Smooth muscle cell (in vitro differentiated cells): Measurements from ENCODE around the gene ALPK3. TPM values are rescaled to one million over a fixed set of nuclear protein-coding genes. Genes with fewer than 3 reads are reported as not detected.

ENCODE experiments used
- DNase-seq: peaks from one replicate; lab custom pipeline; 2025; ENCODE audit not compliant: unreplicated experiment; lab: John Stamatoyannopoulos, UW
- H2AFZ ChIP-seq: fragments of 200-600 bp; sonication (generic); 2 replicates; pipeline ENCODE4 v1.6.0; 2016; ENCODE audit warnings: antibody characterized with exemption, low read depth, mild to moderate bottlenecking
- H3F3A ChIP-seq: fragments of 200-600 bp; sonication (generic); 2 replicates; pipeline ENCODE4 v1.6.0; 2017; ENCODE audit warnings: antibody characterized with exemption, low read depth
- H3K27ac ChIP-seq: fragments of 200-600 bp; sonication (generic); 2 replicates; pipeline ENCODE4 v1.5.1; 2016; ENCODE audit warnings: low read depth, mild to moderate bottlenecking
- H3K27me3 ChIP-seq: fragments of 200-600 bp; sonication (generic); 2 replicates; pipeline ENCODE4 v1.6.1; 2016; ENCODE audit warnings: low read depth, mild to moderate bottlenecking
- H3K36me3 ChIP-seq: fragments of 200-600 bp; sonication (generic); 2 replicates; pipeline ENCODE4 v1.5.1; 2016; ENCODE audit warnings: low read depth
- H3K4me1 ChIP-seq: fragments of 200-600 bp; sonication (generic); 2 replicates; pipeline ENCODE4 v1.5.1; 2016; ENCODE audit warnings: low read depth
- H3K4me2 ChIP-seq: fragments of 200-600 bp; sonication (generic); 2 replicates; pipeline ENCODE4 v1.6.0; 2016; ENCODE audit warnings: mild to moderate bottlenecking
- H3K4me3 ChIP-seq: fragments of 200-600 bp; sonication (generic); 2 replicates; pipeline ENCODE4 v1.5.1; 2016; ENCODE audit warnings: mild to moderate bottlenecking
- H3K79me2 ChIP-seq: fragments of 200-600 bp; sonication (generic); 2 replicates; pipeline ENCODE4 v1.6.0; 2016; ENCODE audit warnings: low read depth, mild to moderate bottlenecking
- H3K9ac ChIP-seq: fragments of 200-600 bp; sonication (generic); 2 replicates; pipeline ENCODE4 v1.6.0; 2016; ENCODE audit warnings: low read depth
- H3K9me3 ChIP-seq: fragments of 200-600 bp; sonication (generic); replicated peaks from 2 replicates; pipeline ENCODE4 v1.5.1; 2016; ENCODE audit warnings: low read depth
- H4K20me1 ChIP-seq: fragments of 200-600 bp; sonication (generic); 2 replicates; pipeline ENCODE4 v1.6.0; 2016; ENCODE audit warnings: low read depth
- CTCF ChIP-seq: fragments of 200-600 bp; sonication (generic); IDR thresholded peaks from 2 replicates; pipeline ENCODE4 v1.5.1; 2017; ENCODE audit warnings: borderline replicate concordance, mild to moderate bottlenecking, antibody characterized with exemption; ENCODE audit not compliant: insufficient read depth, poor library complexity, severe bottlenecking
- WGBS: methylation state at CpG from one replicate; pipeline ENCODE4 v1.1.7; 2016; ENCODE audit warnings: low lambda C conversion rate; 5-methylcytosine and 5-hydroxymethylcytosine counted together
- polyA plus RNA-seq: library from polyadenylated mRNA; unstranded; fragments of >200 nt; fragmentation: Nextera tagmentation; extraction: Ambion mirVana; gene quantifications from 2 replicates; pipeline ENCODE4 v1.2.1, GENCODE V29; 2016
- total RNA-seq: library from RNA; depleted of rRNA; stranded (reverse); fragments of >200 nt; gene quantifications from 2 replicates; pipeline ENCODE4 v1.2.3, GENCODE V29; 2014

Gene ALPK3
- total and polyA plus RNA-seq, 2 experiments from 2014 or later = 3.5 to 18.8 TPM

DNA sequence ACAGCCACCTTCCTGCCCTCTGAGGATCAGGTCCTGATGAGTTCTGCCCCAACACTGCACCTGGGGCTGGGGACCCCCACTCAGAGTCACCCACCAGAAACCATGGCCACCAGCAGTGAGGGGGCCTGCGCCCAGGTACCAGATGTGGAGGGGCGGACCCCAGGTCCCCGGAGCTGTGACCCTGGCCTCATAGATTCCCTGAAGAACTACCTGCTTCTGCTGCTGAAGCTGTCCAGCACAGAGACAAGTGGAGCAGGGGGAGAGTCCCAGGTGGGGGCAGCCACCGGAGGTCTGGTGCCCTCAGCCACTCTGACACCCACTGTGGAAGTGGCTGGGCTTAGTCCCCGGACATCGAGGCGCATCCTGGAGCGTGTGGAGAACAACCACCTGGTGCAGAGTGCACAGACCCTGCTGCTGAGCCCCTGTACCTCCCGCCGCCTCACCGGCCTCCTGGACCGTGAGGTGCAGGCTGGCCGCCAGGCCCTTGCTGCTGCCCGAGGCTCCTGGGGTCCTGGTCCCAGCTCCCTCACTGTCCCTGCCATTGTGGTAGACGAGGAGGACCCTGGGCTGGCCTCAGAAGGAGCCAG is 40.4 kb downstream of the ALPK3 start:
- Histone ChIP-seq H3K27ac (no peak overlapping the region), H3F3A (no peaks in the 10 kb centered on the region), H3K79me2 (no peaks in the 10 kb centered on the region), H3K4me1 (no peaks in the 10 kb centered on the region), H3K27me3 (no peaks in the 10 kb centered on the region), H4K20me1 (no peaks in the 10 kb centered on the region), H3K36me3 (no peaks in the 10 kb centered on the region), H3K4me2 (no peak overlapping the region), H2AFZ (no peak overlapping the region), H3K4me3 (no peak overlapping the region), H3K9me3 (no peaks in the 10 kb centered on the region), H3K9ac (no peak overlapping the region)
- no peak for TF ChIP-seq CTCF
- no peak for DNase-seq
- WGBS = 97% methylated on average over 15 of the region's 15 CpGs

DNA sequence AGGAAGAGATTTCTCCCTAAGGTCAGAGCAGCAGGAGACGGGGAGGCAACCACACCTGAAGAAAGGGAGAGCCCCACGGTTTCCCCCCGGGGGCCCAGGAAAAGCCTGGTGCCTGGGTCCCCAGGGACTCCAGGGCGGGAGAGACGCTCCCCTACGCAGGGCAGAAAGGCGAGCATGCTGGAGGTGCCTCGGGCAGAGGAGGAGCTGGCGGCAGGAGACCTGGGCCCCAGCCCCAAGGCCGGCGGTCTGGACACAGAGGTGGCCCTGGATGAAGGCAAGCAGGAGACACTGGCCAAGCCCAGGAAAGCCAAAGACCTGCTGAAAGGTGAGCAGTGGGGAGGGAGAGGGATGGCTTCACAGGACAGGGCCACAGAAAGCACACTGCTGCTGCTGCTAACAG is 41.1 kb downstream of the ALPK3 start:
- Histone ChIP-seq H3K4me3 (no peak overlapping the region), H2AFZ (no peak overlapping the region), H3F3A (no peaks in the 10 kb centered on the region), H3K27ac (no peak overlapping the region), H3K9me3 (no peaks in the 10 kb centered on the region), H4K20me1 (no peaks in the 10 kb centered on the region), H3K36me3 (no peaks in the 10 kb centered on the region), H3K27me3 (no peaks in the 10 kb centered on the region), H3K79me2 (no peaks in the 10 kb centered on the region), H3K4me2 (no peak overlapping the region), H3K4me1 (no peaks in the 10 kb centered on the region), H3K9ac (no peak overlapping the region)
- no peak for DNase-seq
- no peak for TF ChIP-seq CTCF
- 90% methylated on average over 11 of the region's 11 CpGs for WGBS

DNA sequence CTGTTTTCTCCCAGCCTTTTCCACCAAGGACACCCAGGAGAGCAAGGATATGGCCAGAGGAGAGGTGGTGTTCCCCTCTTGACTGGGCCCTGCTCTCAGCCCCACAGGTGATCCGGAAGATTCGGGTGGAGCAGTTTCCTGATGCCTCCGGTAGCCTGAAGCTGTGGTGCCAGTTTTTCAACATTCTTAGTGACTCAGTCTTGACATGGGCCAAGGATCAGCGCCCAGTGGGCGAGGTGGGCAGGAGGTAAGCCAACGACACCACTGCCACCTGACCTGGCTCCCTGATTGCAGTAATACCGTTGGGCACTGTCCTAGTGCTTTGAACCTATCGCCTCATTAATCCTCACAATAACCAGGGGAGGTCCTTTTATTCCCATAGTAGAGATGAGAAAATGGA is 42.0 kb downstream of the ALPK3 start:
- Histone ChIP-seq H3K9ac (no peak overlapping the region), H3K4me3 (no peak overlapping the region), H3K79me2 (no peaks in the 10 kb centered on the region), H3K27me3 (no peaks in the 10 kb centered on the region), H3K36me3 (no peaks in the 10 kb centered on the region), H4K20me1 (no peaks in the 10 kb centered on the region), H3F3A (no peaks in the 10 kb centered on the region), H3K4me1 (no peaks in the 10 kb centered on the region), H3K27ac (no peak overlapping the region), H3K9me3 (no peaks in the 10 kb centered on the region), H3K4me2 (no peak overlapping the region), H2AFZ (no peak overlapping the region)
- TF ChIP-seq CTCF = no peak
- WGBS = 81% methylated on average over 8 of the region's 8 CpGs
- DNase-seq = no peak

- Histone ChIP-seq H3K27me3 (no peaks in the 10 kb centered on the region), H3K4me1 (no peaks in the 10 kb centered on the region), H3F3A (no peaks in the 10 kb centered on the region), H3K4me2 (no peak overlapping the region), H3K79me2 (no peaks in the 10 kb centered on the region), H3K36me3 (no peaks in the 10 kb centered on the region), H2AFZ (no peak overlapping the region), H3K27ac (no peak overlapping the region), H3K4me3 (no peak overlapping the region), H3K9me3 (no peaks in the 10 kb centered on the region), H4K20me1 (no peaks in the 10 kb centered on the region), H3K9ac (no peak overlapping the region)
- no peak for DNase-seq
- 96% methylated on average over 15 of the region's 15 CpGs for WGBS
- no peak for TF ChIP-seq CTCF
These were observed 42.5 kb downstream of the ALPK3 start for GRCh38 chr15:84859651-84860050.
